Keratinocyte (primary cell): ENCODE results near the gene CDC23. TPM values are rescaled to one million over a fixed set of nuclear protein-coding genes. Genes with fewer than 3 reads are reported as not detected.

Experiments
- DNase-seq: peaks from one replicate; pipeline ENCODE4 v3.0.0-alpha.2; 2011; ENCODE audit warnings: low read depth, missing footprints, low spot score
- FAIRE-seq: peaks from 2 replicates; lab custom pipeline; 2011; peaks lifted over from hg19 to GRCh38; lab: Jason Lieb, UNC
- H2AFZ ChIP-seq: 2 replicates; pipeline ENCODE4 v1.6.0; 2012; ENCODE audit warnings: low read length, control low read depth, inconsistent platforms; ENCODE audit not compliant: control insufficient read depth
- H3K27ac ChIP-seq: 2 replicates; pipeline ENCODE4 v1.5.1; 2011; ENCODE audit warnings: low read length; ENCODE audit not compliant: control insufficient read depth, insufficient read depth
- H3K27me3 ChIP-seq: 3 replicates; pipeline ENCODE4 v1.6.0; 2011; ENCODE audit warnings: low read length; ENCODE audit not compliant: control insufficient read depth, insufficient read depth; ENCODE audit errors: extremely low read depth
- H3K36me3 ChIP-seq, 2 experiments: 2 replicates in 1 of 2; 3 replicates in 1 of 2; pipeline ENCODE4 v1.5.1; 2011; ENCODE audit warnings: low read length in 2 of 2, mild to moderate bottlenecking in 1 of 2; ENCODE audit not compliant: control insufficient read depth in 2 of 2, insufficient read depth in 2 of 2; ENCODE audit errors: extremely low read depth in 1 of 2
- H3K4me1 ChIP-seq: 3 replicates; pipeline ENCODE4 v1.5.1; 2011; ENCODE audit warnings: low read length; ENCODE audit not compliant: control insufficient read depth, insufficient read depth; ENCODE audit errors: extremely low read depth
- H3K4me2 ChIP-seq: 3 replicates; pipeline ENCODE4 v1.6.0; 2011; ENCODE audit warnings: low read depth, low read length; ENCODE audit not compliant: control insufficient read depth, insufficient read depth; ENCODE audit errors: extremely low read depth
- H3K4me3 ChIP-seq, 3 experiments: fragments of 200-600 bp in 1 of 3; sonication (generic) in 1 of 3; 2 replicates in 2 of 3; 3 replicates in 1 of 3; pipeline ENCODE4 v1.5.1; 2011 to 2016; ENCODE audit warnings: low read length in 3 of 3, mild to moderate bottlenecking in 3 of 3, control low read depth in 2 of 3, inconsistent platforms in 1 of 3, low read depth in 1 of 3, mixed read lengths in 1 of 3, mixed run types in 1 of 3, moderate library complexity in 1 of 3; ENCODE audit not compliant: control insufficient read depth in 2 of 3, insufficient read depth in 2 of 3; ENCODE audit errors: extremely low read depth in 1 of 3
- H3K79me2 ChIP-seq: 2 replicates; pipeline ENCODE4 v1.6.0; 2012; ENCODE audit warnings: low read length; ENCODE audit not compliant: control insufficient read depth, insufficient read depth
- H3K9ac ChIP-seq: 3 replicates; pipeline ENCODE4 v1.6.0; 2011; ENCODE audit warnings: low read length; ENCODE audit not compliant: control insufficient read depth, insufficient read depth; ENCODE audit errors: extremely low read depth
- H3K9me1 ChIP-seq: 3 replicates; pipeline ENCODE4 v1.6.0; 2011; ENCODE audit warnings: low read length; ENCODE audit not compliant: control insufficient read depth, insufficient read depth; ENCODE audit errors: extremely low read depth
- H3K9me3 ChIP-seq: 2 replicates; pipeline ENCODE4 v1.5.1; 2012; ENCODE audit warnings: low read depth, low read length; ENCODE audit not compliant: control insufficient read depth
- H4K20me1 ChIP-seq: 3 replicates; pipeline ENCODE4 v1.6.0; 2011; ENCODE audit warnings: low read length; ENCODE audit not compliant: control insufficient read depth, insufficient read depth; ENCODE audit errors: extremely low read depth
- EZH2 ChIP-seq: IDR thresholded peaks from one replicate; pipeline ENCODE4 v1.6.1; 2012; ENCODE audit warnings: inconsistent platforms, mild to moderate bottlenecking, low read length, moderate library complexity
- dilution Hi-C: fragments of 300-500 bp; cut with MboI; formaldehyde crosslinking; loops from one replicate; pipeline ENCODE4 v1.7.0; 2020; ENCODE audit warnings: low sequenced_read_pairs; ENCODE audit not compliant: extremely low pct_ligation_motif_present
- polyA plus RNA-seq, 5 experiments: library from polyadenylated mRNA; depleted of rRNA in 3 of 5; stranded (reverse) in 3 of 5; stranded (forward) in 1 of 5; unstranded in 1 of 5; fragments of >200 nt; gene quantifications; 1 replicate in 1 of 5; 2 replicates in 3 of 5; 3 replicates in 1 of 5; pipeline versions ENCODE4 v1.2.1 to v1.2.3, GENCODE V29; 2011 to 2012; ENCODE audit warnings: missing spikeins in 2 of 5, low read depth in 1 of 5, low replicate concordance in 1 of 5
- TF ChIP-seq, protein P1 (sequence below), 3 experiments: IDR thresholded peaks in 1 of 3; conservative IDR thresholded peaks in 1 of 3; optimal IDR thresholded peaks in 1 of 3; 2 replicates in 2 of 3; 3 replicates in 1 of 3; pipeline versions ENCODE3 to v1.5.1; 2011; ENCODE audit warnings: low read length in 3 of 3, mild to moderate bottlenecking in 3 of 3, moderate library complexity in 2 of 3, control low read depth in 1 of 3, inconsistent platforms in 1 of 3; ENCODE audit not compliant: insufficient read depth in 2 of 3; ENCODE audit errors: extremely low read depth in 1 of 3

The CDC23 gene
- polyA plus RNA-seq, 1 donor (not counting 4 experiments of a cell fraction or from before 2014, with no cell fraction given): 40.2 TPM

DNA sequence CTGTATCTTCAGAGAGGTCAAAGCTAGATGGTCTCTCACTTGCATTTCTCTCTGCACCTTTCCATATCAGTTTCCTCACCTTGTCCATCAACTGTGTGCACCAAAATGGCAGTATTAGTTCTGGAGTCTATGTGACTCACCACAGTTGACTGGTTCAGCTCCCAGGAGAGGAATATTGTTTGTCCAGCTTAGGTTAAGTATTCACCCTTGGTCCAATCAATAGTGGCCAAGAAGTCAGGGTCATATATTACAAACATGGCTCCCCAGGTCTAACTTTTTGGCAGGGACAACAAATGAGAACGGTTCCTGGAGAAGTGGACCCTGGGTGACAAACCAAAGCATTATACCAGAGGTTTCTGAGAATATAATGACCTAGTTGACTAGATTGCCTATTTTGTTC is 24.9 kb upstream of the CDC23 start:
- H3K27ac ChIP-seq: no peak overlapping the region
- FAIRE-seq: no peak
- no peak overlapping the region for H3K4me2 ChIP-seq
- H3K4me1 ChIP-seq: peaks cover 3% of the 10 kb centered on the region
- dilution Hi-C loops: no loop called here
- TF ChIP-seq, protein P1, sequence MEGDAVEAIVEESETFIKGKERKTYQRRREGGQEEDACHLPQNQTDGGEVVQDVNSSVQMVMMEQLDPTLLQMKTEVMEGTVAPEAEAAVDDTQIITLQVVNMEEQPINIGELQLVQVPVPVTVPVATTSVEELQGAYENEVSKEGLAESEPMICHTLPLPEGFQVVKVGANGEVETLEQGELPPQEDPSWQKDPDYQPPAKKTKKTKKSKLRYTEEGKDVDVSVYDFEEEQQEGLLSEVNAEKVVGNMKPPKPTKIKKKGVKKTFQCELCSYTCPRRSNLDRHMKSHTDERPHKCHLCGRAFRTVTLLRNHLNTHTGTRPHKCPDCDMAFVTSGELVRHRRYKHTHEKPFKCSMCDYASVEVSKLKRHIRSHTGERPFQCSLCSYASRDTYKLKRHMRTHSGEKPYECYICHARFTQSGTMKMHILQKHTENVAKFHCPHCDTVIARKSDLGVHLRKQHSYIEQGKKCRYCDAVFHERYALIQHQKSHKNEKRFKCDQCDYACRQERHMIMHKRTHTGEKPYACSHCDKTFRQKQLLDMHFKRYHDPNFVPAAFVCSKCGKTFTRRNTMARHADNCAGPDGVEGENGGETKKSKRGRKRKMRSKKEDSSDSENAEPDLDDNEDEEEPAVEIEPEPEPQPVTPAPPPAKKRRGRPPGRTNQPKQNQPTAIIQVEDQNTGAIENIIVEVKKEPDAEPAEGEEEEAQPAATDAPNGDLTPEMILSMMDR (optimal IDR thresholded peaks at IDR 0.05 in 1 of 3, IDR thresholded peaks at IDR 0.05 in 1 of 3, conservative IDR thresholded peaks at IDR 0.05 in 1 of 3; ENCODE audit: extremely low read depth in 1 of 3, insufficient read depth in 2 of 3, low read length in 3 of 3): no peak
- TF ChIP-seq EZH2: no peak
- no peak overlapping the region for H3K4me3 ChIP-seq
- H3K27me3 ChIP-seq: peaks cover 30% of the 10 kb centered on the region
- no peak overlapping the region for H2AFZ ChIP-seq
- no peaks in the 10 kb centered on the region for H3K36me3 ChIP-seq
- no peaks in the 10 kb centered on the region for H3K9me3 ChIP-seq
- H3K9me1 ChIP-seq: no peaks in the 10 kb centered on the region
- no peaks in the 10 kb centered on the region for H3K79me2 ChIP-seq
- no peaks in the 10 kb centered on the region for H4K20me1 ChIP-seq
- no peak overlapping the region for H3K9ac ChIP-seq
- DNase-seq: no peak

DNA sequence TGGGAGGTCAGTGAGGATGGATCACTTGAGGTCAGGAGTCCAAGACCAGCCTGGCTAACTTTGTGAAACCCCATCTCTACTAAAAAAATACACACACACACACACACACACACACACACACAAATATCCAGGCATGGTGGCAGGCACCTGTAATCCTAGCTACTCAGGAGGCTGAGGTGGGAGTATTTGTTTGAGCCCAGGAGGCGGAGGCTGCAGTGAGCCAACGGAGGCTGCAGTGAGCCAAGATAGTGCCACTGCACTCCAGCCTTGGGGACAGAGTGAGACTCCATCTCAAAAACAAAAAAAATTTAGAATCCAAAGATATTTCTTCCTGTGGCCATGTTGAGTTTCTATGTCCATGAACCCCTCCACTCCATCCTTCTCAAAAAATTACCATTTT is 21.5 kb upstream of the CDC23 start:
- no peak overlapping the region for H3K27ac ChIP-seq
- no peaks in the 10 kb centered on the region for H4K20me1 ChIP-seq
- no peaks in the 10 kb centered on the region for H3K9me3 ChIP-seq
- H3K4me2 ChIP-seq: no peak overlapping the region
- peaks cover 10% of the 10 kb centered on the region for H3K4me1 ChIP-seq
- dilution Hi-C loops: no loop called here
- no peak overlapping the region for H3K9ac ChIP-seq
- no peaks in the 10 kb centered on the region for H3K9me1 ChIP-seq
- no peaks in the 10 kb centered on the region for H3K36me3 ChIP-seq
- TF ChIP-seq, protein P1 (optimal IDR thresholded peaks at IDR 0.05 in 1 of 3, IDR thresholded peaks at IDR 0.05 in 1 of 3, conservative IDR thresholded peaks at IDR 0.05 in 1 of 3; ENCODE audit: extremely low read depth in 1 of 3, insufficient read depth in 2 of 3, low read length in 3 of 3): no peak
- no peak for TF ChIP-seq EZH2
- H3K4me3 ChIP-seq: no peak overlapping the region
- DNase-seq: no peak
- FAIRE-seq: no peak
- H3K79me2 ChIP-seq: no peaks in the 10 kb centered on the region
- H3K27me3 ChIP-seq: peaks cover 4% of the 10 kb centered on the region
- H2AFZ ChIP-seq: no peak overlapping the region
